ENCODE data around the gene KCNN1. TPM values are rescaled to one million over a fixed set of nuclear protein-coding genes. Genes with fewer than 3 reads are reported as not detected.

KCNN1 gene
- total and polyA plus RNA-seq, 2 experiments from 2014 or later, result 26.7 to 28.0 TPM

DNA sequence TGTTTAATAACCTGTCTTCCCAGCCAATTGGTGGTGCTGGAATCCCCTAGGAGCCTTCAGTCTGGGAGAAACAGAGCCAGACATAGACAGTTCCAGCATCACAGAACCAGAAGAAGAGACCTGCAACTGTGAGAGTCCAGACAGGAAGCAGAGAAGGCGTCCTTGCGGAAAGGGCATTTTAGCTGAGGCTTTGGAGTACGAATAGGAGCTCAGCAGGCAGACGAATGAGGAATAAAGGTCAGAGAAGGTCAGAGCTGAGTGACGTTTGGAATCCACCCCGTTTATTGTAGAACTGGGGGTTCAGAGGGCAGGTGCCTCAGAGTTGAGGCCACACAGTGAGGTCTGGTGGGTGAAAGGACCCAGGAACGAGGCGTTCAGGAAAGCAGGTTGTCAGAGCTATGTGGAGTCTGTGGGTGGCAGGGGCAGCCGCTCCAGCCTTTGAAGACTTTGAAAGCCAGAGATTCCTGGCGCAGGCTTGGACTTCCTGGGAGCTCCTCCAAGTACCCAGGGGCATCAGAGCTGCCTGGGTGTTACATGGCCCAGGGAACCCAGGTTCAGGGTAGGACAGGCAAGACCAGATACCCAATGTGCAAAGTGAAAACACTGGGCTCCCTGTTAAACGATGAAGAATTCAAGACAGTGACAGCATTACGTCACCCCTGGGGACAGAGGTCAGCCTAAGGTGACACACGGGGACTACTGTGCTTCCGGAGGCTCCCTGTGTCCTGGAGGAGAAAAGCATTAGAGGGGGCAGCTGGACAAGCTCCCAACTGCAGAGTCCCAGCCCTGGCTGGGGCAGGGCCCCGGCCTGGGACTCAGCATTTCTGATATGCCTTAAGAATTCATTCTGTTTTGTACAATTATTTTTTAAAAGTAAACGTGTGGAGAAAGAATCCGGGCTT is 46.6 kb downstream of the KCNN1 start:
- Histone ChIP-seq H3K27ac (peak overlapping the region; percentile 85), H3K4me3 (no peak overlapping the region), H3K27me3 (no peaks in the 10 kb centered on the region), H3K36me3 (no peaks in the 10 kb centered on the region), H3K9me3 (ENCODE audit: low read depth) (no peaks in the 10 kb centered on the region), H3K4me1 (ENCODE audit: low read depth) (peaks cover 9% of the 10 kb centered on the region)
- peak in 1 of 2 donors; percentile 29 for DNase-seq (ENCODE audit: low read depth in 1 of 2, low spot score in 1 of 2)
- TF ChIP-seq, protein P1, sequence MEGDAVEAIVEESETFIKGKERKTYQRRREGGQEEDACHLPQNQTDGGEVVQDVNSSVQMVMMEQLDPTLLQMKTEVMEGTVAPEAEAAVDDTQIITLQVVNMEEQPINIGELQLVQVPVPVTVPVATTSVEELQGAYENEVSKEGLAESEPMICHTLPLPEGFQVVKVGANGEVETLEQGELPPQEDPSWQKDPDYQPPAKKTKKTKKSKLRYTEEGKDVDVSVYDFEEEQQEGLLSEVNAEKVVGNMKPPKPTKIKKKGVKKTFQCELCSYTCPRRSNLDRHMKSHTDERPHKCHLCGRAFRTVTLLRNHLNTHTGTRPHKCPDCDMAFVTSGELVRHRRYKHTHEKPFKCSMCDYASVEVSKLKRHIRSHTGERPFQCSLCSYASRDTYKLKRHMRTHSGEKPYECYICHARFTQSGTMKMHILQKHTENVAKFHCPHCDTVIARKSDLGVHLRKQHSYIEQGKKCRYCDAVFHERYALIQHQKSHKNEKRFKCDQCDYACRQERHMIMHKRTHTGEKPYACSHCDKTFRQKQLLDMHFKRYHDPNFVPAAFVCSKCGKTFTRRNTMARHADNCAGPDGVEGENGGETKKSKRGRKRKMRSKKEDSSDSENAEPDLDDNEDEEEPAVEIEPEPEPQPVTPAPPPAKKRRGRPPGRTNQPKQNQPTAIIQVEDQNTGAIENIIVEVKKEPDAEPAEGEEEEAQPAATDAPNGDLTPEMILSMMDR (IDR thresholded peaks at IDR 0.05; ENCODE audit: low read depth, low read length), result no peak

DNA sequence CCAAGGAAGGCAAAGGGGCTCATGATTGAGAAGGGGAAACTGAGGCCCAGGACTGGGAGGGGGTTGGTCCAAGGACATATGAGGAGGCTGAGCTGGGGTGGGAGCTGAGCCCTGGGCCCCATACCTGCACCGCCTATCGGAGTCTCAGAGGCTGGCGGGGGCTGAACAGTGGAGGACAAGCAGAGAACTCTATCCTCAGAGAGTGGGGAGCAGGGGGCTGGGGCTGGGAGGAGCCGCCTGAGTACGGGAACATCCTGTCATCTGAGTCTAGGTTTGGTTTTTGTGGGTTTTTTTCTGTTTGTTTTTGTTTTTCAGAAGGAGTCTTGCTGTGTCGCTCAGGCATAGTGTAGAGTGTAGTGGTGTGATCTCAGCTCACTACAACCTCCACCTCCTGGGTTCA is 47.3 kb downstream of the KCNN1 start:
- peaks cover 9% of the 10 kb centered on the region for H3K4me1 ChIP-seq (ENCODE audit: low read depth)
- H3K36me3 ChIP-seq, result no peaks in the 10 kb centered on the region
- H3K4me3 ChIP-seq, result no peak overlapping the region
- DNase-seq (ENCODE audit: low read depth in 1 of 2, low spot score in 1 of 2), result no peak
- TF ChIP-seq, protein P1 (IDR thresholded peaks at IDR 0.05; ENCODE audit: low read depth, low read length), result no peak
- no peaks in the 10 kb centered on the region for H3K9me3 ChIP-seq (ENCODE audit: low read depth)
- H3K27ac ChIP-seq, result peak overlapping the region; percentile 85
- no peaks in the 10 kb centered on the region for H3K27me3 ChIP-seq

DNA sequence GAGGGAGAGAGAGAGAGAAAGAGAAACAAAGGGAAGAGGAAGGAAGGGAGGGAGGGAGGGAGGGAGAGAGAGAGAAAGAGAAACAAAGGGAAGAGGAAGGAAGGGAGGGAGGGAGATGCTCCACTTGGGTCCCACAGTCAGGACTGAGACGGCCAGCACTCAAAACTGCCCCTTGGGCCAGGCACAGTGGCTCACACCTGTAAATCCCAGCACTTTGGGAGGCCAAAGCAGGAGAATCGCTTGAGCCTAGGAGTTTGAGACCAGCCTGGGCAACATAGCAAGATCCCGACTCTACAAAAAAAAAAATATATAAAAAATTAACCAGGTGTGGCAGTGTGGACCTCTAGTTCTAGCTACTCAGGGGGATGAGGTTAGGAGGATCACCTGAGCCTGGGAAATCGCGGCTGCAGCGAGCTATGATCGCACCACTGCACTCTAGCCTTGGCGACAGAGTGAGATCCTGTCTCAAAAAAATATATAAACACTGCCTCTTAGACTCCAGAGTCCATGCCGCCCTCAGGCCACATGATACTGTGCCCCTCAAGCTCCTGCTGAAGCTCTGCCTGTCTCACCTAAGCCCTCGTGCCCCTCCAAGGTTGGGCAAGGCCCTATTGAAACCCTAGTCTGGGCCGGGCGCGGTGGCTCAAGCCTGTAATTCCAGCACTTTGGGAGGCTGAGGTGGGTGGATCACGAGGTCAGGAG is 49.5 kb downstream of the KCNN1 start:
- DNase-seq (ENCODE audit: low read depth in 1 of 2, low spot score in 1 of 2), result no peak
- H3K9me3 ChIP-seq (ENCODE audit: low read depth), result no peaks in the 10 kb centered on the region

DNA sequence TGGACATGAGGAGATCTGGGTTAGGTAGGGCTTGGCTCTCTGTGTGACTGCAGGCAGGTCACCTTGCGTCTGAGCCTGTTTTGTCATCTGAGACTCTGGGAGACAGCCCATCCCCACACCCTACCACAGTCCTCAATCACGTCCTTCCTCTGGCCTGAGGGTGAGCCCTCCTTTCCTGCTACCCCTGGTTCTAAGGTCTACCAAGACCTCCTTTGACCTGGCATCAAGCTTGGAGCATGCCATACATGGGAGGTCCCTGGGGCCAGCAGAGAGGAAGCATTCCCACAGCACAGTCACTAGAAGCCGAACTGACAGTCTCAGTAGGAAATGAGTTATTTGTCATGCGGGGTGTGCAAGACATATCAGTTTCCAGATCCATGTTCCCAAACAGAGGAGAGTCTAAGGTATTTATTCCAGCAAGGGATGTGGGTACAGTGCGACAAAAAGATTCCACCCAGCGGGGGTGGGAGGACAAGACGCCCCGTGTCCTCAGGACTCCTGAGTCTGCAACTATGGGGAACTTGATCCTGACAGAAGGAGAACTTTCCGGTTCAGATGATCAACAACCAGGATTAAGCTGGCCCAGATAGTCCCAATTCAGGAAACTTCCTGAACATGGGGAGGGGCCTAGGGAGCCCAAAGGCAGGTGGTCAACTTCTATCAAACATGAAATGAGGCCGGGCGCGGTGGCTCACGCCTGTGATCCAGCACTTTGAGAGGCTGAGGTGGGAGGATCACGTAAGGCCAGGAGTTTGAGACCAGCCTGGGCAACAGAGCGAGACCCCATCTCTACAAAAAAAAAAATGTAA is 50.6 kb downstream of the KCNN1 start:
- no peak for DNase-seq (ENCODE audit: low read depth in 1 of 2, low spot score in 1 of 2)
- no peak overlapping the region for H3K27ac ChIP-seq

More for the DNA sequence above, 49.5 kb downstream of the KCNN1 start:
- TF ChIP-seq, protein P1 (IDR thresholded peaks at IDR 0.05; ENCODE audit: low read depth, low read length), result no peak
- Histone ChIP-seq H3K27me3 (no peaks in the 10 kb centered on the region), H3K4me3 (no peak overlapping the region), H3K36me3 (no peaks in the 10 kb centered on the region), H3K27ac (no peak overlapping the region), H3K4me1 (ENCODE audit: low read depth) (peaks cover 9% of the 10 kb centered on the region)

More for the DNA sequence above, 50.6 kb downstream of the KCNN1 start:
- Histone ChIP-seq H3K27me3 (no peaks in the 10 kb centered on the region), H3K9me3 (ENCODE audit: low read depth) (no peaks in the 10 kb centered on the region), H3K4me3 (no peak overlapping the region), H3K36me3 (no peaks in the 10 kb centered on the region), H3K4me1 (ENCODE audit: low read depth) (peaks cover 9% of the 10 kb centered on the region)
- TF ChIP-seq, protein P1 (IDR thresholded peaks at IDR 0.05; ENCODE audit: low read depth, low read length), result no peak
